Suprapubic skin (tissue), 4 donors: ENCODE data around the gene EED. TPM values are rescaled to one million over a fixed set of nuclear protein-coding genes. Genes with fewer than 3 reads are reported as not detected.

Source experiments
- DNase-seq, 2 donors: peaks; one replicate each; pipeline ENCODE4 v3.0.0-alpha.2; 2019; ENCODE audit warnings: low spot score in 2 of 2
- H3K27ac ChIP-seq: fragments of 200-600 bp; sonication (generic); one replicate; pipeline ENCODE4 v1.5.1; 2019
- H3K27me3 ChIP-seq: fragments of 200-600 bp; sonication (generic); one replicate; pipeline ENCODE4 v1.5.1; 2019
- H3K36me3 ChIP-seq: fragments of 200-600 bp; sonication (generic); one replicate; pipeline ENCODE4 v1.5.1; 2019
- H3K4me1 ChIP-seq: fragments of 200-600 bp; sonication (generic); one replicate; pipeline ENCODE4 v1.5.1; 2019
- H3K4me3 ChIP-seq: fragments of 200-600 bp; sonication (generic); one replicate; pipeline ENCODE4 v1.5.1; 2019; ENCODE audit warnings: mild to moderate bottlenecking
- H3K9me3 ChIP-seq: fragments of 200-600 bp; sonication (generic); one replicate; pipeline ENCODE4 v1.5.1; 2019
- CTCF ChIP-seq, 2 donors: fragments of 200-600 bp in 1 of 2; fragments of 450-650 bp in 1 of 2; sonication (generic) in 1 of 2; IDR thresholded peaks; one replicate each; pipeline ENCODE4 v1.5.1; 2016 to 2019; ENCODE audit warnings: antibody characterized with exemption in 2 of 2, mild to moderate bottlenecking in 1 of 2, moderate library complexity in 1 of 2
- EP300 ChIP-seq: sonication (generic); formaldehyde crosslinking; IDR thresholded peaks from one replicate; pipeline ENCODE4 v1.6.1; 2017; ENCODE audit warnings: antibody characterized with exemption
- POLR2A ChIP-seq, 2 donors: fragments of 450-650 bp; IDR thresholded peaks; one replicate each; pipeline ENCODE4 v1.6.1; 2017; ENCODE audit warnings: antibody characterized with exemption in 2 of 2, mild to moderate bottlenecking in 2 of 2, moderate library complexity in 2 of 2
- POLR2AphosphoS5 ChIP-seq, 3 donors: sonication (generic); formaldehyde crosslinking; IDR thresholded peaks; one replicate each; pipeline ENCODE4 v1.6.1; 2017; ENCODE audit warnings: antibody characterized with exemption in 3 of 3
- WGBS: methylation state at CpG from one replicate; pipeline ENCODE4 v1.1.5; 2018; 5-methylcytosine and 5-hydroxymethylcytosine counted together
- total RNA-seq, 4 donors: library from RNA; depleted of rRNA; stranded (reverse); fragments of >200 nt; gene quantifications; one replicate each; pipeline ENCODE4 v1.1.0, GENCODE V29; 2016

Gene EED
- total RNA-seq, 4 donors from 2014 or later: 11.9 to 39.3 (median 15.1) TPM

- DNase-seq: no peak
- Histone ChIP-seq H3K27me3 (no peaks in the 10 kb centered on the region), H3K27ac (no peak overlapping the region), H3K4me1 (peaks cover 4% of the 10 kb centered on the region), H3K4me3 (no peak overlapping the region), H3K9me3 (no peaks in the 10 kb centered on the region), H3K36me3 (no peaks in the 10 kb centered on the region)
- TF ChIP-seq POLR2A (IDR thresholded peaks at IDR 0.05) (no peak), CTCF (IDR thresholded peaks at IDR 0.05) (no peak), POLR2AphosphoS5 (IDR thresholded peaks at IDR 0.05) (no peak), EP300 (no peak)
- WGBS: 95% methylated on average over 9 of the region's 9 CpGs
Observed at GRCh38 chr11:86209806-86210657, 34.5 kb upstream of the EED start.

DNA sequence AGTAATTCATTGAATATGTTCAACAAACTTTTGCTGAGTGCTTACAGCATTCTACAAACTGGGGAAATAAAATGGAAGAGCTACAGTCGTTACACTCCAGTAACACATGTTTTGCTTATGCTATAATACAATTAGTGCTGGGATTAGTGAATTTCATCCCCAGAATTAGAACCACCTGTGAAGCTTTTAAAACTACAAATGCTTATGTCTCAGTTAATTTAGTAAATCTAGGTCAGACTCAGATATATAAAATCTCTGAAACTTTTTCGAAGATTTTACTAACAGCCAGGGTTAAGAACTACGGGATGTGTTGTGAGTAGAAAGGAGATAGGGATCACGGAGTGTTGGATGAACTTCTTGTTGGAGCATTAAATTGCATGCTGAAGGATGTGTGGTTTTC, 33.7 kb upstream of the EED start:
- TF ChIP-seq EP300: no peak
- TF ChIP-seq CTCF (IDR thresholded peaks at IDR 0.05): no peak
- TF ChIP-seq POLR2AphosphoS5 (IDR thresholded peaks at IDR 0.05): no peak
- TF ChIP-seq POLR2A (IDR thresholded peaks at IDR 0.05): no peak
- no peak overlapping the region for H3K4me3 ChIP-seq
- H3K4me1 ChIP-seq: peaks cover 4% of the 10 kb centered on the region
- no peaks in the 10 kb centered on the region for H3K36me3 ChIP-seq
- no peak overlapping the region for H3K27ac ChIP-seq
- WGBS: 69% methylated on average over 4 of the region's 4 CpGs
- H3K27me3 ChIP-seq: no peaks in the 10 kb centered on the region
- H3K9me3 ChIP-seq: no peaks in the 10 kb centered on the region
- no peak for DNase-seq

DNA sequence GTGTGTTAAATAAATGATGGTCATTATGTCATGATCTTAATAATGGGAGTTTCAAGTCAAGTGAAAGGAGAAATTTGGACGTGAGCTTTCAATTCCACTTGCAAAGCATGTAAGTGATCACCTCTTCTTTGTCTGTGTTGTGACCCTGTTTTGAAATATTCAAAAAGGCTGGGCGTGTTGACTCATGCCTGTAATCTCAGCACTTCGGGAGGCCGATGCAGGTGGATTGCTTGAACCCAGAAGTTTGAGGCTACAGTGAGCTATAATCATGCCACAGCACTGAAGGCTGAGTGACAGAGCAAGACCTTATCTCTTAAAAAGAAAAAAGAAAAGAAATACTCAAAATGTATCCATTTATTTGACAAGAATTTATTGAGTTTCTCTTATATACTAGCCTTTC, 32.9 kb upstream of the EED start:
- WGBS: 57% methylated on average over 4 of the region's 4 CpGs
- TF ChIP-seq POLR2A (IDR thresholded peaks at IDR 0.05) (no peak), EP300 (no peak), POLR2AphosphoS5 (IDR thresholded peaks at IDR 0.05) (no peak), CTCF (IDR thresholded peaks at IDR 0.05) (no peak)
- Histone ChIP-seq H3K9me3 (no peaks in the 10 kb centered on the region), H3K27ac (no peak overlapping the region), H3K4me1 (peaks cover 4% of the 10 kb centered on the region), H3K36me3 (no peaks in the 10 kb centered on the region), H3K4me3 (no peak overlapping the region), H3K27me3 (no peaks in the 10 kb centered on the region)
- DNase-seq: no peak

DNA sequence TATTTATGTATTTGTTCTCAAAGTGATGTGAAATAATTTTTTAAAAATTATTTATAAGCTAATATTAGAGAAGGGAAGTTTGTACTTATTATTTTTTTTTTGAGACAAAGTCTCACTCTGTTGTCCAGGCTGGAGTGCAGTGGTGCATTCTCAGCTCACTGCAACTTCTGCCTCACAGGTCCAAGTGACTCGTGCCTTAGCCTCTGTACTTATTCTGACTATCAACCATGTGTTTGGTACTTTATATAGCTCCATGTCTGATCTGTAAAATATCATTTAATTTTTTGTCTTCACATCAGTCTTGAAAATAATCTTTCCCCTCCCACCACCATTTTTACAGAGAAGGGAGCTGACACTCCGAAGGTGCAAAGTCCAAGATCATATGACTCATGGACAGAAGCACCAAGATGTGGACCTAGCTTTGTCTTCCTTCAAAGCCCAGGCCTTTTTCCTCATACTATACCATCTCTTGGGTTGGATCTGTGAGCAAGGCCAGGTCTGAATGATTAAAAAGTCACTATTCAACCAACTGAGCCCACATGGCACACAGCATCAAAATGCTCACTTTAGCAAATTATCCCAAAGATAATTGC, 32.4 kb upstream of the EED start:
- Histone ChIP-seq H3K27ac (no peak overlapping the region), H3K27me3 (no peaks in the 10 kb centered on the region), H3K9me3 (no peaks in the 10 kb centered on the region), H3K4me3 (no peak overlapping the region), H3K36me3 (no peaks in the 10 kb centered on the region), H3K4me1 (peaks cover 4% of the 10 kb centered on the region)
- TF ChIP-seq POLR2AphosphoS5 (IDR thresholded peaks at IDR 0.05) (no peak), CTCF (IDR thresholded peaks at IDR 0.05) (no peak), EP300 (no peak), POLR2A (IDR thresholded peaks at IDR 0.05) (no peak)
- no peak for DNase-seq
- 96% methylated on average over 2 of the region's 2 CpGs for WGBS

- no peaks in the 10 kb centered on the region for H3K36me3 ChIP-seq
- peaks cover 10% of the 10 kb centered on the region for H3K4me1 ChIP-seq
- no peak for TF ChIP-seq POLR2AphosphoS5 (IDR thresholded peaks at IDR 0.05)
- TF ChIP-seq EP300: no peak
- no peak for TF ChIP-seq CTCF (IDR thresholded peaks at IDR 0.05)
- TF ChIP-seq POLR2A (IDR thresholded peaks at IDR 0.05): no peak
- no peaks in the 10 kb centered on the region for H3K27me3 ChIP-seq
- H3K4me3 ChIP-seq: no peak overlapping the region
- H3K27ac ChIP-seq: no peak overlapping the region
- no peak for DNase-seq
- H3K9me3 ChIP-seq: no peaks in the 10 kb centered on the region
- WGBS: 93% methylated on average over 1 of the region's 1 CpG
Observed at GRCh38 chr11:86214710-86215109, 29.8 kb upstream of the EED start.
